ENCODE measurements around the gene RAMP3. TPM values are rescaled to one million over a fixed set of nuclear protein-coding genes. Genes with fewer than 3 reads are reported as not detected.

Gene RAMP3
- total RNA-seq, 1 donor from 2014 or later, result not detected

DNA sequence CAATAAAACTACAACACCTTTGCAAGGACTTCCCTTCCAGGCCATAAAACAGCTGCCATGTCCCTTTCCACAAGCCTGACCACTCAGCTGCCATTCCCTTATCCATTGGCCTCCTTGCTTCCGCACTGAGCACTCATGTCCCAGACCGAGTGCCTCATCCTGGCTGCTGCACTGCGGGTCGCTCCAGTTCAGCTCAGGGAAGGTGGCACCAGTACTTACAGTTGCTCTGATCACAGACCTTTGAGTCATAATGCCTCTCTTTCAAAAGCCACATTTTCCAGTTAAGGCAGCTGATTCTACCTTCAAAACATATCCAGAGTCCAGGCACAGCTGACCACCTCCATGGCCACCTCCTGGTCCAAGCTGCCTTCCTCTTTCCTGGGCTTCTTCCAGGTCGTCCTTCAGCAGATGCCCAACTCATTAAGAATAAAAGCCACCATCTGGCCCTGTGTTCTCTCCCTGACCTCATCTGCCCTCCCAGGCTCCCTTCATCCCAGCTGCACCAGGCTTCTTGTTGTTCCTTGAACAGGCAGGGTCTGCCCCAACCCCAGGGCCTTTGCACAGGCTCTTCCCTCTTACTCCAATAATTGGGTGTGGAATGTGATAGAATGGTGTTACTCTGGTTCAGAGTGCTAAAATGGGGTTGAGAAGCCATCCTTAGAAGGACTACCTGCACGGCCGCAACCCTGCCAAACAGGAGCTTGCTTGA lies 64.5 kb downstream of the RAMP3 start:
- Mint-ChIP-seq H3K4me1 (ENCODE audit: low read depth, unreplicated experiment) (peaks cover 14% of the 10 kb centered on the region), H3K9me3 (ENCODE audit: unreplicated experiment) (peaks cover 5% of the 10 kb centered on the region), H3K27ac (ENCODE audit: unreplicated experiment) (peak overlapping the region; percentile 39), H3K4me3 (ENCODE audit: unreplicated experiment) (no peak overlapping the region), H3K36me3 (ENCODE audit: unreplicated experiment) (peaks cover 5% of the 10 kb centered on the region), H3K27me3 (ENCODE audit: unreplicated experiment) (peaks cover 3% of the 10 kb centered on the region)
- TF ChIP-seq, protein P1, sequence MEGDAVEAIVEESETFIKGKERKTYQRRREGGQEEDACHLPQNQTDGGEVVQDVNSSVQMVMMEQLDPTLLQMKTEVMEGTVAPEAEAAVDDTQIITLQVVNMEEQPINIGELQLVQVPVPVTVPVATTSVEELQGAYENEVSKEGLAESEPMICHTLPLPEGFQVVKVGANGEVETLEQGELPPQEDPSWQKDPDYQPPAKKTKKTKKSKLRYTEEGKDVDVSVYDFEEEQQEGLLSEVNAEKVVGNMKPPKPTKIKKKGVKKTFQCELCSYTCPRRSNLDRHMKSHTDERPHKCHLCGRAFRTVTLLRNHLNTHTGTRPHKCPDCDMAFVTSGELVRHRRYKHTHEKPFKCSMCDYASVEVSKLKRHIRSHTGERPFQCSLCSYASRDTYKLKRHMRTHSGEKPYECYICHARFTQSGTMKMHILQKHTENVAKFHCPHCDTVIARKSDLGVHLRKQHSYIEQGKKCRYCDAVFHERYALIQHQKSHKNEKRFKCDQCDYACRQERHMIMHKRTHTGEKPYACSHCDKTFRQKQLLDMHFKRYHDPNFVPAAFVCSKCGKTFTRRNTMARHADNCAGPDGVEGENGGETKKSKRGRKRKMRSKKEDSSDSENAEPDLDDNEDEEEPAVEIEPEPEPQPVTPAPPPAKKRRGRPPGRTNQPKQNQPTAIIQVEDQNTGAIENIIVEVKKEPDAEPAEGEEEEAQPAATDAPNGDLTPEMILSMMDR (IDR thresholded peaks at IDR 0.05; ENCODE audit: partially characterized antibody, unreplicated experiment), result no peak
- DNase-seq, result no peak

DNA sequence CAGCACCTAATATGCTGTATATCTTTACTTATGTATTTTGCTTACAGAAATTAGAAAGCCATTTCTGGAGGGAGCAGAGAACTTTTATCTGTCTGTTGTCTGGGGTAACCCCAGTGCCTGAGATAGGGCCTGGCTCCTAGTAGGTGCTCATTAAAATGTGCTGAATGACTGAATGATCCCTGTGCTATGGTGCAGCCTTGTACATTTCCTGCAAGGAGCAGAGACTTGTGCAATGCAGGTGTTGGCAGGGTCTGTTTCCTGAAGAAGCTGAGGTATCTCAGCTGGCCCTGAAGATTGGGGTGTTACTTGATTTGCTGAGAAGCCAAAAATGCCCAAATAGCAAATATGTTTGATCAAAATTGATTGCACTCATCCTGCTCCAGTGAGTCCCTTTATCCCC lies 65.5 kb downstream of the RAMP3 start:
- Mint-ChIP-seq H3K27me3 (ENCODE audit: unreplicated experiment) (peaks cover 5% of the 10 kb centered on the region), H3K9me3 (ENCODE audit: unreplicated experiment) (peaks cover 7% of the 10 kb centered on the region), H3K4me1 (ENCODE audit: low read depth, unreplicated experiment) (peaks cover 18% of the 10 kb centered on the region), H3K27ac (ENCODE audit: unreplicated experiment) (no peak overlapping the region), H3K36me3 (ENCODE audit: unreplicated experiment) (peaks cover 5% of the 10 kb centered on the region), H3K4me3 (ENCODE audit: unreplicated experiment) (no peak overlapping the region)
- TF ChIP-seq, protein P1 (IDR thresholded peaks at IDR 0.05; ENCODE audit: partially characterized antibody, unreplicated experiment), result no peak
- DNase-seq, result no peak

DNA sequence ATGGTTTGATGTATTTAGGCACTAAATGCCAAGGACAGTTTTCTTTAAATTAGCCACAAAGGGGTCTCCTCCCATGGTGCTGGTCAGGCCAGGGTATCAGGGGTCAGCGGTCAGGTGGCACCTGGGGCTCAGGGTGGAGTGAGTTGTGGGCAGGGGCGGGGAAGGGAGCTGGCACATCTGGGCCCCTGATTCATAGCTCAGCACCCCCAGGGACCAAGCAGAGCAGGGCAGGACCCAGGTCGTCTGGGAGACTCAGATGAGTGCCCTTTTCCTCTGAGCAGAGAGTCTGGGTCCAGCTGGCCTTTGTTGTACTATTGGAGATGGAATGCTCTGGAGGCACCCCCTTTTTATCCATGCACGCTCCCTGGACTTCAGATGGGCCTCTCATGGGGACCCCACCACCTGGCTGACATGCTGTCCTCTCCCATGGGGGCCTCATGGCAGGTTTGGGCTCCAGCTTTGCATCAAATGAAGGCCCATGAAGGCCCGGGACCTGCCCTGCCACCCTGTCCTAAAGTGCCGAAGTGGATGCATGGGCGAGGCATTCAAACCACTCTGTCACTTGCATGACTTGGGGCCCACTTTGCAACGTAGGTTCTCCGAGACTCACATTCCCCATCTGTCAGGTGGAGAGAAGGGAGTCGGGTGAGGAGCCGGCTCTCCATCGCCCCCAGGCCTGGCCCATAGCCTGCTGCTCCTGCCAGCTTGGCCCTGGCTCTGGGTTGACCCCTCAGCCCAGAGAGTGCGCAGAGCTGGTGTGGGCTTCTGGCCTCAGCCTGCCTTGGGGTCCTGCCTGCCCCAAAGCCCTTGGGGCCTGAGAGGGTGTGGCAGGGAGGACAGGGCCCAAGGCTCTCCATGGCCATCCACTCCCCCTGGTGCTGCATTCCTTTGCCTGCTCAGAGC lies 66.4 kb downstream of the RAMP3 start:
- Mint-ChIP-seq H3K4me3 (ENCODE audit: unreplicated experiment) (no peak overlapping the region), H3K36me3 (ENCODE audit: unreplicated experiment) (peaks cover 5% of the 10 kb centered on the region), H3K27ac (ENCODE audit: unreplicated experiment) (no peak overlapping the region), H3K27me3 (ENCODE audit: unreplicated experiment) (peaks cover 5% of the 10 kb centered on the region), H3K9me3 (ENCODE audit: unreplicated experiment) (peaks cover 8% of the 10 kb centered on the region), H3K4me1 (ENCODE audit: low read depth, unreplicated experiment) (peaks cover 21% of the 10 kb centered on the region)
- TF ChIP-seq, protein P1 (IDR thresholded peaks at IDR 0.05; ENCODE audit: partially characterized antibody, unreplicated experiment), result no peak
- no peak for DNase-seq

DNA sequence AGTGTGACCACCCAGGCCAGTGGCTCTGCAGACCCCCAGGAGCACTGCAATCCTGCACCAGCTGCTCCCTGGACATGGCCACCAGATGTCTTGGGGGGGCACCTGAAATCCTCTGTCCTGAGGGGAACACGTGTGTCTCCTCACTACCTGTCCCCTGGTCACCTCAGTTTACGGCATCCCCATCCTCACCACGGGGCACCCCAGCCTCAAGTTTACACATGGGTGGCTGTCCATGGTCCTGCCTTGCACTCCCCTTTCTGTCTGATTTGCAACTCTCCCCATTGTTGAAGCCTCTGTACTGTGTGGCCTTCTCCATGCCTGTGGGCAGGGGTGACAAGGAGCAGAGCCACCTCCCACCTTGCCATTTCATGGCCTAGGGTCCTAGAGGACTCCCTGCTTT lies 67.2 kb downstream of the RAMP3 start:
- H3K27ac Mint-ChIP-seq (ENCODE audit: unreplicated experiment), result no peak overlapping the region
- TF ChIP-seq, protein P1 (IDR thresholded peaks at IDR 0.05; ENCODE audit: partially characterized antibody, unreplicated experiment), result no peak
- peaks cover 22% of the 10 kb centered on the region for H3K4me1 Mint-ChIP-seq (ENCODE audit: low read depth, unreplicated experiment)
- peaks cover 5% of the 10 kb centered on the region for H3K36me3 Mint-ChIP-seq (ENCODE audit: unreplicated experiment)
- no peak overlapping the region for H3K4me3 Mint-ChIP-seq (ENCODE audit: unreplicated experiment)
- peaks cover 5% of the 10 kb centered on the region for H3K27me3 Mint-ChIP-seq (ENCODE audit: unreplicated experiment)
- DNase-seq, result no peak
- H3K9me3 Mint-ChIP-seq (ENCODE audit: unreplicated experiment), result peaks cover 8% of the 10 kb centered on the region
